Ishikawa (cell line): ENCODE data around the gene LILRB3.
"Not testable (repeated sequence)": the region's sequence is repeated elsewhere in the genome, so short reads cannot be mapped to it uniquely, and the experiment has no call there.

Experiments used
- CEBPB ChIP-seq: IDR thresholded peaks from 2 replicates; pipeline ENCODE4 v1.6.1; 2012
- CREB1 ChIP-seq: IDR thresholded peaks from 2 replicates; pipeline ENCODE4 v1.6.1; 2012; ENCODE audit warnings: low read depth
- EP300 ChIP-seq: IDR thresholded peaks from 2 replicates; pipeline ENCODE4 v1.6.1; 2012; ENCODE audit warnings: borderline replicate concordance
- FOXM1 ChIP-seq: IDR thresholded peaks from 2 replicates; pipeline ENCODE4 v1.6.1; 2012; ENCODE audit warnings: low read depth, borderline replicate concordance
- NFIC ChIP-seq: IDR thresholded peaks from 2 replicates; pipeline ENCODE4 v1.6.1; 2012
- RAD21 ChIP-seq: IDR thresholded peaks from 2 replicates; pipeline ENCODE4 v1.6.1; 2012; ENCODE audit warnings: low read depth
- TAF1 ChIP-seq: IDR thresholded peaks from 2 replicates; pipeline ENCODE4 v1.6.1; 2012; ENCODE audit warnings: low read depth, mild to moderate bottlenecking
- TCF12 ChIP-seq: IDR thresholded peaks from 2 replicates; pipeline ENCODE4 v1.6.1; 2012; ENCODE audit warnings: low read depth
- TEAD4 ChIP-seq: IDR thresholded peaks from 2 replicates; pipeline ENCODE4 v1.6.1; 2012
- YY1 ChIP-seq: IDR thresholded peaks from 2 replicates; pipeline ENCODE4 v1.6.1; 2012; ENCODE audit warnings: low read depth
- ZBTB7A ChIP-seq: IDR thresholded peaks from 2 replicates; pipeline ENCODE4 v1.6.1; 2012; ENCODE audit warnings: low read depth
- TF ChIP-seq, protein P1 (sequence below): IDR thresholded peaks from 2 replicates; pipeline ENCODE4 v1.6.1; 2012; ENCODE audit warnings: low read depth, mild to moderate bottlenecking
- TF ChIP-seq, protein P2 (sequence below): IDR thresholded peaks from 2 replicates; pipeline ENCODE4 v1.6.1; 2012
- TF ChIP-seq, protein P3 (sequence below): IDR thresholded peaks from 2 replicates; pipeline ENCODE4 v1.6.1; 2012

LILRB3 gene

DNA sequence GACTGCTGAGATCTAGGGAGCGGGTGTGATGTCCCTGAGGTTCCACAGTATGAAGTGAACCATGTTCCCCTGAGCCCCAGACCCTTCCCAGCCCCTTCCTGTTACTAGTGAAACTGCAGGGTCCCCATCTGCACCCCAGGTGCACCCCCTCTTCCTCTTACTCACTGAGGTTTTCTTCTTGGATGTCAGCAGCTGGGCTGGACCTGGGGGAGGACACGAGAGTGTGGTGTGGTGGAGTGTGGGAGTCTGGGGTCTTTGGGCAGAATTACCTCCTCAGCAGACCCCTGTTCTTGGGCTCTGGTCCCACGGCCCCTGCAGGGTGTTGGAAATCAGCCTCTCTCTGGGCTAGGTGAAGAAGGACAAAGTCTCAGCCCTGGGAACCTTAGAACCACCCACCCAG, 23.1 kb upstream of the LILRB3 start:
- no peak for TF ChIP-seq NFIC
- TF ChIP-seq TCF12: no peak
- TF ChIP-seq, protein P1, sequence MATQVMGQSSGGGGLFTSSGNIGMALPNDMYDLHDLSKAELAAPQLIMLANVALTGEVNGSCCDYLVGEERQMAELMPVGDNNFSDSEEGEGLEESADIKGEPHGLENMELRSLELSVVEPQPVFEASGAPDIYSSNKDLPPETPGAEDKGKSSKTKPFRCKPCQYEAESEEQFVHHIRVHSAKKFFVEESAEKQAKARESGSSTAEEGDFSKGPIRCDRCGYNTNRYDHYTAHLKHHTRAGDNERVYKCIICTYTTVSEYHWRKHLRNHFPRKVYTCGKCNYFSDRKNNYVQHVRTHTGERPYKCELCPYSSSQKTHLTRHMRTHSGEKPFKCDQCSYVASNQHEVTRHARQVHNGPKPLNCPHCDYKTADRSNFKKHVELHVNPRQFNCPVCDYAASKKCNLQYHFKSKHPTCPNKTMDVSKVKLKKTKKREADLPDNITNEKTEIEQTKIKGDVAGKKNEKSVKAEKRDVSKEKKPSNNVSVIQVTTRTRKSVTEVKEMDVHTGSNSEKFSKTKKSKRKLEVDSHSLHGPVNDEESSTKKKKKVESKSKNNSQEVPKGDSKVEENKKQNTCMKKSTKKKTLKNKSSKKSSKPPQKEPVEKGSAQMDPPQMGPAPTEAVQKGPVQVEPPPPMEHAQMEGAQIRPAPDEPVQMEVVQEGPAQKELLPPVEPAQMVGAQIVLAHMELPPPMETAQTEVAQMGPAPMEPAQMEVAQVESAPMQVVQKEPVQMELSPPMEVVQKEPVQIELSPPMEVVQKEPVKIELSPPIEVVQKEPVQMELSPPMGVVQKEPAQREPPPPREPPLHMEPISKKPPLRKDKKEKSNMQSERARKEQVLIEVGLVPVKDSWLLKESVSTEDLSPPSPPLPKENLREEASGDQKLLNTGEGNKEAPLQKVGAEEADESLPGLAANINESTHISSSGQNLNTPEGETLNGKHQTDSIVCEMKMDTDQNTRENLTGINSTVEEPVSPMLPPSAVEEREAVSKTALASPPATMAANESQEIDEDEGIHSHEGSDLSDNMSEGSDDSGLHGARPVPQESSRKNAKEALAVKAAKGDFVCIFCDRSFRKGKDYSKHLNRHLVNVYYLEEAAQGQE: no peak
- no peak for TF ChIP-seq ZBTB7A
- no peak for TF ChIP-seq YY1
- no peak for TF ChIP-seq TAF1
- TF ChIP-seq, protein P2, sequence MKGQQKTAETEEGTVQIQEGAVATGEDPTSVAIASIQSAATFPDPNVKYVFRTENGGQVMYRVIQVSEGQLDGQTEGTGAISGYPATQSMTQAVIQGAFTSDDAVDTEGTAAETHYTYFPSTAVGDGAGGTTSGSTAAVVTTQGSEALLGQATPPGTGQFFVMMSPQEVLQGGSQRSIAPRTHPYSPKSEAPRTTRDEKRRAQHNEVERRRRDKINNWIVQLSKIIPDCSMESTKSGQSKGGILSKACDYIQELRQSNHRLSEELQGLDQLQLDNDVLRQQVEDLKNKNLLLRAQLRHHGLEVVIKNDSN: no peak
- TF ChIP-seq EP300: no peak
- TF ChIP-seq CREB1: no peak
- no peak for TF ChIP-seq TEAD4
- no peak for TF ChIP-seq RAD21
- no peak for TF ChIP-seq CEBPB

- not testable (repeated sequence) for TF ChIP-seq CEBPB, CREB1
- TF ChIP-seq, protein P2: not testable (repeated sequence)
Observed at GRCh38 chr19:54242646-54243045, 19.8 kb upstream of the LILRB3 start, which contains the start of gene LILRA6. TSS of gene LILRA6 (minus strand) at chr19:54242790.

DNA sequence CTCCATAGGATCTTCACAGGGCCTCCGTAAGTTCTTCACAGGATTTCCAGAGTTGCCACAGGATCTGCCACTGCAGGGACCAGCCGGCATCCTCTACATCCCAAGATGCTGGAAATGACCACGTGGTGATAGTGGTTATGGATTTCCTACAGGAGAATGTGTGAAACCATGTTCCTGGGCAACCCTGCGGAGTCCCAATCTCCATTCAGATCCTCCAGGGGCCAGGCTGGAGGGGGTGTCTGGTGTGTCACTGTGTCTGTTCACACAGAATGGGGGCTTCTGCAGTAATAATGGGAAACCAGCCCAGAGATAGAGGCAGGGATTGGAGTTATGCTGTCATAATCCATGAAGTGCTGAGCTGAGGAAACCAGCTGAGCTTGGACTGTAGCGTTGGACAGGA, 11.1 kb upstream of the LILRB3 start:
- TF ChIP-seq RAD21 (no peak), CREB1 (no peak), CEBPB (no peak)

DNA sequence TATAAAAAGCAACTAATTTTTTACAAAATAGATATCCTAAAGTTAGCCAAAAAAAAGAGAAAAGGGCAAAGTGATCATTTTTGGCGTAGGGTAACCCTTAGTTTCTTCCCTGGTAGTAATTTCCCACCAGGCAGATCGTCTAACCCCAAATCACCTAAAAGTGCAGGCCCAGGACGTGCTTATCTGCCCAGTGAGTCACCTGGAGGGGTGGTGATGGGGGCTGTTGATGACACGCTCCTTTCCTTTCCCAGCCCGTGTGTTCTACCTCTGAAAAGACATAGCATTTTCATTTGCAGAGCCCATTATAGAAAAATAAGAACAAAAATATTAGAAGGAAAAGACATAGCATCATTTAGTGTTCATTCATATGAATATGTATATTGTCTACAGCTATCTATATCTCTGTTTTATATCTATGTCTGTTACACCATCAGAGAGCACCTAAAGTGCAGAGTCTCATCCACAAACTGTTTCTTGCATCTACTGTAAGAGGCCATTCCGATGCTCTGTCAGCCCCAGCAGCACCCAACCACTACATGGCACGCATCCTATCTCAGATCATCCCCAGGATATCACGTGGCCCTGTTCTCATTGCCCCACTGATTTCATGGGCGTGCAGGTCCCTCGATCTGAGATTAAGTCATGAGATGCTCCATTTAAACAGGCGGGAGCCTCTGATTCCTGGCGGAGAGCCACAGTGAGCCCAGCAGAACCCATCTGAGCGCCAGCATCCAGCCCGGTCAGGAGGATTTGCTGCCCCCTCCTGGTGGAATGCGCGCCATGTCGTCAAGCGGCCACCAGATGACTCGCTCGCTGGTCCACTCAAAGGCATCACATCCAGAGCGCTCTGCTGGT, 8.5 kb upstream of the LILRB3 start:
- TF ChIP-seq TEAD4: peak; percentile 60
- TF ChIP-seq RAD21: peak; percentile 76
- TF ChIP-seq YY1: no peak

GRCh38 chr19:54230031-54230430, 7.2 kb upstream of the LILRB3 start:
- TF ChIP-seq NFIC: no peak
- TF ChIP-seq TEAD4: no peak
- TF ChIP-seq, protein P2: no peak
- TF ChIP-seq YY1: no peak
- no peak for TF ChIP-seq FOXM1
- TF ChIP-seq RAD21: no peak
- TF ChIP-seq, protein P1: no peak
- TF ChIP-seq TCF12: no peak
- no peak for TF ChIP-seq CEBPB
- TF ChIP-seq ZBTB7A: no peak
- TF ChIP-seq CREB1: no peak

DNA sequence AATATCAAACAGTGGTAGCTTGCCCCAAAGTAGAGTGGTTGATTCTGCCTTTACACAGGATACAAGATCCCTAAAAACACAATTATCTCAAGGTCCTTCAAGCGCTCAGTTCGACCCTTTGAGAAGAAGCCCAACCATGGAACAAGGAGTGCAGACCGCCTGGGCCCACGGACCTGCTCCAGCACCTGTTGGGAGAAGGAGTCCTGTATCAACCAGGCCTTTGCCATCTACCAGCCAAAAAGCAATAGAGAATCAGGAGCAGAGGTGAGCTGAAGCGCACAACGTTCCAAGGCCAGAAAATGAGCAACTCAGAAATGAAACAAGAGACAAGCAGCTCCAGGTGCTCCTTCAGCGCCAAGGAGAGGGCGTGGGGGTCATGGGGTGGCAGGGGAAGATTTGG, 6.3 kb upstream of the LILRB3 start:
- TF ChIP-seq, protein P1: no peak
- no peak for TF ChIP-seq TEAD4
- TF ChIP-seq, protein P3, sequence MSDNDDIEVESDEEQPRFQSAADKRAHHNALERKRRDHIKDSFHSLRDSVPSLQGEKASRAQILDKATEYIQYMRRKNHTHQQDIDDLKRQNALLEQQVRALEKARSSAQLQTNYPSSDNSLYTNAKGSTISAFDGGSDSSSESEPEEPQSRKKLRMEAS: no peak
- TF ChIP-seq CEBPB: no peak
- TF ChIP-seq TAF1: no peak
- TF ChIP-seq TCF12: no peak
- no peak for TF ChIP-seq FOXM1
- no peak for TF ChIP-seq CREB1
